ENCODE measurements around the gene ITGAL.

- TF ChIP-seq POLR2A (IDR thresholded peaks at IDR 0.05), result no peak
- no peak for TF ChIP-seq CTCF (IDR thresholded peaks at IDR 0.05)
Observed at GRCh38 chr16:30532285-30533145, 60.0 kb downstream of the ITGAL start.

Measured in adrenal gland (tissue), 5 donors.